Neural progenitor cell (in vitro differentiated cells): ENCODE results near the gene CACNA1C. TPM values are rescaled to one million over a fixed set of nuclear protein-coding genes. Genes with fewer than 3 reads are reported as not detected.

Experiments used
- DNase-seq: peaks from one replicate; pipeline ENCODE4 v3.0.0-alpha.2; 2016; ENCODE audit warnings: low spot score
- H2AFZ ChIP-seq: fragments of 200-600 bp; sonication (generic); replicated peaks from 2 replicates; pipeline ENCODE4 v1.6.1; 2016; ENCODE audit warnings: antibody characterized with exemption
- H3F3A ChIP-seq: fragments of 200-600 bp; sonication (generic); 2 replicates; pipeline ENCODE4 v1.6.1; 2016; ENCODE audit warnings: antibody characterized with exemption, low read depth
- H3K27ac ChIP-seq: fragments of 200-600 bp; sonication (generic); 2 replicates; pipeline ENCODE4 v1.5.1; 2016; ENCODE audit warnings: mild to moderate bottlenecking
- H3K27me3 ChIP-seq: fragments of 200-600 bp; sonication (generic); 2 replicates; pipeline ENCODE4 v1.6.1; 2016; ENCODE audit warnings: mild to moderate bottlenecking, moderate library complexity
- H3K36me3 ChIP-seq: fragments of 200-600 bp; sonication (generic); 2 replicates; pipeline ENCODE4 v1.5.1; 2016
- H3K4me1 ChIP-seq: fragments of 200-600 bp; sonication (generic); 2 replicates; pipeline ENCODE4 v1.6.1; 2016; ENCODE audit warnings: mixed run types
- H3K4me2 ChIP-seq: fragments of 200-600 bp; sonication (generic); 2 replicates; pipeline ENCODE4 v1.6.1; 2016
- H3K4me3 ChIP-seq: fragments of 200-600 bp; sonication (generic); 2 replicates; pipeline ENCODE4 v1.5.1; 2016
- H3K79me2 ChIP-seq: fragments of 200-600 bp; sonication (generic); 2 replicates; pipeline ENCODE4 v1.6.1; 2016; ENCODE audit warnings: low read depth
- H3K9ac ChIP-seq: fragments of 200-600 bp; sonication (generic); 2 replicates; pipeline ENCODE4 v1.6.1; 2016
- H3K9me3 ChIP-seq: fragments of 200-600 bp; sonication (generic); 2 replicates; pipeline ENCODE4 v1.5.1; 2016; ENCODE audit warnings: low read depth
- H4K20me1 ChIP-seq: fragments of 200-600 bp; sonication (generic); 2 replicates; pipeline ENCODE4 v1.6.1; 2016; ENCODE audit warnings: low read depth
- H3K27ac Mint-ChIP-seq: 3 replicates; pipeline ENCODE4 v1.8.0; 2021; ENCODE audit warnings: mixed read lengths
- H3K27me3 Mint-ChIP-seq: 2 replicates; pipeline ENCODE4 v1.8.0; 2022; ENCODE audit warnings: low read depth, mild to moderate bottlenecking, inconsistent platforms, moderate library complexity, mixed read lengths; ENCODE audit not compliant: insufficient read depth
- H3K36me3 Mint-ChIP-seq: 3 replicates; pipeline ENCODE4 v1.8.0; 2021; ENCODE audit warnings: mixed read lengths
- H3K4me1 Mint-ChIP-seq: 3 replicates; pipeline ENCODE4 v1.8.0; 2021; ENCODE audit warnings: mixed read lengths
- H3K4me3 Mint-ChIP-seq: 3 replicates; pipeline ENCODE4 v1.8.0; 2021; ENCODE audit warnings: mild to moderate bottlenecking, moderate library complexity, mixed read lengths
- H3K9me3 Mint-ChIP-seq: 3 replicates; pipeline ENCODE4 v1.8.0; 2020; ENCODE audit warnings: mixed read lengths
- CTCF ChIP-seq: fragments of 200-600 bp; sonication (generic); IDR thresholded peaks from 2 replicates; pipeline ENCODE4 v1.5.1; 2017; ENCODE audit warnings: antibody characterized with exemption, mild to moderate bottlenecking
- EZH2 ChIP-seq: fragments of 200-600 bp; sonication (generic); IDR thresholded peaks from 2 replicates; pipeline ENCODE4 v1.6.1; 2017; ENCODE audit warnings: antibody characterized with exemption, mild to moderate bottlenecking, moderate library complexity
- EZH2phosphoT487 ChIP-seq: fragments of 200-600 bp; sonication (generic); IDR thresholded peaks from 2 replicates; pipeline ENCODE4 v1.6.1; 2017; ENCODE audit warnings: antibody characterized with exemption
- total RNA-seq: library from RNA; depleted of rRNA; stranded (reverse); fragments of >200 nt; gene quantifications from 2 replicates; pipeline ENCODE4 v1.2.3, GENCODE V29; 2015; ENCODE audit warnings: low replicate concordance

The CACNA1C gene
- total RNA-seq, 1 donor from 2014 or later: 2.7 TPM

GRCh38 chr12:2273751-2274150 lies 221.0 kb downstream of the CACNA1C start:
- Mint-ChIP-seq H3K4me1 (no peaks in the 10 kb centered on the region), H3K27ac (no peak overlapping the region), H3K27me3 (peaks cover 2% of the 10 kb centered on the region), H3K9me3 (no peaks in the 10 kb centered on the region), H3K36me3 (no peaks in the 10 kb centered on the region), H3K4me3 (no peak overlapping the region)
- H3K9ac ChIP-seq: no peak overlapping the region
- H3K27me3 ChIP-seq: no peaks in the 10 kb centered on the region
- no peaks in the 10 kb centered on the region for H4K20me1 ChIP-seq
- H3K9me3 ChIP-seq: no peaks in the 10 kb centered on the region
- H3K4me2 ChIP-seq: no peak overlapping the region
- no peaks in the 10 kb centered on the region for H3K36me3 ChIP-seq
- no peak overlapping the region for H3K4me3 ChIP-seq
- no peaks in the 10 kb centered on the region for H3F3A ChIP-seq
- TF ChIP-seq EZH2 (no peak), EZH2phosphoT487 (no peak), CTCF (no peak)
- no peak overlapping the region for H2AFZ ChIP-seq
- H3K27ac ChIP-seq: no peak overlapping the region
- H3K4me1 ChIP-seq: no peaks in the 10 kb centered on the region
- H3K79me2 ChIP-seq: no peaks in the 10 kb centered on the region
- no peak for DNase-seq

- H3K9me3 ChIP-seq: no peaks in the 10 kb centered on the region
- no peak overlapping the region for H3K4me3 ChIP-seq
- H3K27me3 Mint-ChIP-seq: peaks cover 2% of the 10 kb centered on the region
- TF ChIP-seq EZH2 (no peak), EZH2phosphoT487 (no peak)
- no peaks in the 10 kb centered on the region for H3K79me2 ChIP-seq
- H3K36me3 Mint-ChIP-seq: no peaks in the 10 kb centered on the region
- peak overlapping the region; percentile 36 for H3K27ac Mint-ChIP-seq
- H3K27me3 ChIP-seq: no peaks in the 10 kb centered on the region
- no peaks in the 10 kb centered on the region for H3F3A ChIP-seq
- H3K4me1 Mint-ChIP-seq: no peaks in the 10 kb centered on the region
- no peak overlapping the region for H3K4me2 ChIP-seq
- H3K9me3 Mint-ChIP-seq: no peaks in the 10 kb centered on the region
- H4K20me1 ChIP-seq: no peaks in the 10 kb centered on the region
- no peaks in the 10 kb centered on the region for H3K4me1 ChIP-seq
- DNase-seq: no peak
- no peak overlapping the region for H3K4me3 Mint-ChIP-seq
- H2AFZ ChIP-seq: no peak overlapping the region
- H3K36me3 ChIP-seq: no peaks in the 10 kb centered on the region
- H3K9ac ChIP-seq: no peak overlapping the region
- H3K27ac ChIP-seq: no peak overlapping the region
Measured at GRCh38 chr12:2274733-2275132, 221.9 kb downstream of the CACNA1C start.

- Histone ChIP-seq H3K4me1 (no peaks in the 10 kb centered on the region), H2AFZ (no peak overlapping the region), H3K4me3 (no peak overlapping the region), H3F3A (no peaks in the 10 kb centered on the region), H3K36me3 (no peaks in the 10 kb centered on the region), H3K9me3 (no peaks in the 10 kb centered on the region), H3K27ac (no peak overlapping the region), H4K20me1 (no peaks in the 10 kb centered on the region), H3K79me2 (no peaks in the 10 kb centered on the region), H3K9ac (no peak overlapping the region), H3K27me3 (no peaks in the 10 kb centered on the region), H3K4me2 (no peak overlapping the region)
- peaks cover 8% of the 10 kb centered on the region for H3K9me3 Mint-ChIP-seq
- TF ChIP-seq CTCF (no peak), EZH2 (no peak), EZH2phosphoT487 (no peak)
- no peaks in the 10 kb centered on the region for H3K36me3 Mint-ChIP-seq
- no peak for DNase-seq
- H3K4me1 Mint-ChIP-seq: no peaks in the 10 kb centered on the region
- peaks cover 2% of the 10 kb centered on the region for H3K27me3 Mint-ChIP-seq
- no peak overlapping the region for H3K4me3 Mint-ChIP-seq
- H3K27ac Mint-ChIP-seq: no peak overlapping the region
Measured at GRCh38 chr12:2276288-2277033, 223.7 kb downstream of the CACNA1C start.

GRCh38 chr12:2277492-2278155 lies 224.8 kb downstream of the CACNA1C start:
- Histone ChIP-seq H3K79me2 (no peaks in the 10 kb centered on the region), H3K9ac (no peak overlapping the region), H3K27me3 (no peaks in the 10 kb centered on the region), H3F3A (no peaks in the 10 kb centered on the region), H3K9me3 (no peaks in the 10 kb centered on the region), H3K27ac (no peak overlapping the region), H4K20me1 (no peaks in the 10 kb centered on the region), H3K4me1 (no peaks in the 10 kb centered on the region), H3K4me3 (no peak overlapping the region), H3K4me2 (no peak overlapping the region), H3K36me3 (no peaks in the 10 kb centered on the region), H2AFZ (no peak overlapping the region)
- H3K27ac Mint-ChIP-seq: no peak overlapping the region
- H3K4me3 Mint-ChIP-seq: no peak overlapping the region
- no peaks in the 10 kb centered on the region for H3K36me3 Mint-ChIP-seq
- no peaks in the 10 kb centered on the region for H3K4me1 Mint-ChIP-seq
- peaks cover 2% of the 10 kb centered on the region for H3K27me3 Mint-ChIP-seq
- TF ChIP-seq EZH2phosphoT487: no peak
- no peak for TF ChIP-seq CTCF
- no peak for TF ChIP-seq EZH2
- H3K9me3 Mint-ChIP-seq: peaks cover 8% of the 10 kb centered on the region
- DNase-seq: no peak
